CD4-positive, alpha-beta T cell treated with Interleukin-6 at 100 ng/mL for 8 hours (primary cell): ENCODE data around the gene MATK.

Source experiments
- DNase-seq: peaks from one replicate; pipeline ENCODE4 v3.0.0-alpha.2; 2020; ENCODE audit warnings: mixed read lengths, low spot score

MATK gene

DNA sequence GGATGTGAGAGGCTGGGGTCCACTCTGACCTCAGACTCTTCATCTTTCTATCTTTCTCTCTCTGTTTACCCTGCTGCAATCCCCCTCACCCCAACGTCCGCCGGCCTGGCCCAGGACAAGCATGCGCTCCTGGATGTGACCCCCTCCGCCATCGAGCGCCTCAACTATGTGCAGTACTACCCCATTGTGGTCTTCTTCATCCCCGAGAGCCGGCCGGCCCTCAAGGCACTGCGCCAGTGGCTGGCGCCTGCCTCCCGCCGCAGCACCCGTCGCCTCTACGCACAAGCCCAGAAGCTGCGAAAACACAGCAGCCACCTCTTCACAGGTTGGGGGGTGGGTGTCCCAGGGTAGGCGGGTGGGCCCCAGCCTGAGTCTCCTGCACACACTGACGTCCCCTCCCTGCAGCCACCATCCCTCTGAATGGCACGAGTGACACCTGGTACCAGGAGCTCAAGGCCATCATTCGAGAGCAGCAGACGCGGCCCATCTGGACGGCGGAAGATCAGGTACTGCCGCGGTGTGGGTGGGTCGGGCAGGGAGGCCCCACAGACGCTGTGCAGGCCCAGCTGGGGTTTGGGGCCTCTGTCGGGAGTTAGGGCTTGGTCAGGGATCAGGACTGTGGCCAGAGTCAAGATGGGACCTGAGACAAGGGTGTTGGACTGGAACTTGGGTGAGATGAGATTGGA lies 39.7 kb downstream of the MATK start:
- DNase-seq, result no peak

DNA sequence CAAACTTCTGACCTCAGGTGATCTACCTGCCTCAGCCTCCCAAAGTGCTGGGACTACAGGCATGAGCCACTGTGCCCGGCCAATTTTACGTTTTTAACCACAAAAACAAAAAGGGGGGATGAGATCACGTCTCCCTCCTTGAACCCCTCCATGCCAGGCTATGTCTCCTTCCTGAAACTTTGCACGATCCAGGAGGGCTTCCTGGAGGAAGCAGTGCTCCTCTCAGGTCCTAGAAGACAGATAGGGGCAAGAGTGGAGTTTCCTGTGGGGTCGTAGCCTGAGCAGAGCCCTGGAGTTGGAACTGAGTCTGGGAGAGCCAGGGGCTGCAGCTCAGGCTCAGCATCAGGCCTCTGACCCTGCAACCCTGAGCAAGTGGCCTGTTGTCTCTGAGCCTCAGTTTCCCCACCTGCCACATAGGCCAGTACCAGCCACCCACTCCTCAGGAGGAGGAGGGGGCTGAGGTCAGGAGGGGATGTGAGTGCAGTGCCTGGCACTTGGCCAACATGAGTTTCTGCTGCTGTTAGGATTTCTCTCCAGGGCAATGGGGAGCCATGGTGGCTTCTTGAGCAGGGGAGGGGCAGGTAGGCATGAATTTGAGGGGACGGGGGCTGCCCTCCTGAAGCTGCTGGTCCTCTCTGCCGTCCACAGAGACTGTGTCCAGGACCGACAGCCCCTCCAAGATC lies 40.7 kb downstream of the MATK start:
- no peak for DNase-seq

GRCh38 chr19:3743486-3743885 lies 42.7 kb downstream of the MATK start:
- no peak for DNase-seq

DNA sequence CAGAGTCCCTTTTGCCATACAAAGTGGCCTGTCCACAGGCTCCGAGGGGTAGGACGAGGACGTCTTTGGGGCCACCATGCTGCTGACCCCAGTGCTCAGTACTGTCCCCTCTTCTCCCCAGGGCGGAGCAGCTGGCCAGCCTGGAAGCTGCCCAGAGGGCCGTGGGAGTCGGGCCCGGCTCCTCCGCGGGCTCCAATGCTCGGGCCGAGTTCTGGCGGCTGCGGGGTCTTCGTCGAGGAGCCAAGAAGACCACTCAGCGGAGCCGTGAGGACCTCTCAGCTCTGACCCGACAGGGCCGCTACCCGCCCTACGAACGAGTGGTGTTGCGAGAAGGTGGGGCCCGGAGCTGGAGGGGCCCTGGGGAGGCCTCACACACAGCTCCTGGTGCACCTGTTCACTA lies 45.8 kb downstream of the MATK start:
- DNase-seq, result no peak

GRCh38 chr19:3738477-3739220 lies 47.5 kb downstream of the MATK start:
- DNase-seq, result no peak

- DNase-seq, result no peak
These were observed 48.5 kb downstream of the MATK start for GRCh38 chr19:3737487-3738205.

GRCh38 chr19:3736106-3736724 lies 50.0 kb downstream of the MATK start:
- DNase-seq, result no peak

- DNase-seq, result no peak
These were observed 51.9 kb downstream of the MATK start for GRCh38 chr19:3734310-3734600.

DNA sequence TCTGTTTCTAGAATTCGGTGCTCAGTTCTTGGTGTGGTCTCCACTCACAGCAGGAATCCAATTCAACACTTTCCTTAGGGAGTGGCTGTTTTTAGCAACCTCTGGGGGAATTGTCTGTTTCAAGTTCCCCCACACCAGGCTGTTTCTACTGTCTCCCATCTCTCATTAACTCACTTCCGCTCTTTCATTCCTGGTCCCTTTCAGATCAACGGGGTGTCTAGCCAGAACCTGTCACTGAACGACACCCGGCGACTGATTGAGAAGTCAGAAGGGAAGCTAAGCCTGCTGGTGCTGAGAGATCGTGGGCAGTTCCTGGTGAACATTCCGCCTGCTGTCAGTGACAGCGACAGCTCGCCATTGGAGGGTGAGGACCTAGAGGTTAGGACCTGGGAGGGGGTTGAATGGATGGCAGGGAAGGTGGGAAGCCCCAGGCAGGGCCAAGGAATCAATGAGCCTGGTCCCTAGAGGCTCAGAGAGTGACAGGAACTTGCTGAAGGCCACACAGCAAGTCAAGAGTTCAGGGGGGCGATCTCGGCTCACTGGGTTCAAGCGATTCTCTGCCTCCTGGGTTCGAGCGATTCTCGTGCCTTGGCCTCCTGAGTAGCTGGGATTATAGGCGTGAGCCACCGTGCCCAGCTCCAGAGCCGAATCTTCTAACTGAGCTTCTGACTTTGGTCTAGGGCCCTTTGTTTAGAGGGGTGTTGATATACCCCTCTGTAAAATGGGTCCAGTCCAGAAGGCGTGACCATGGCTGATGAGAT lies 52.5 kb downstream of the MATK start:
- no peak for DNase-seq

- DNase-seq, result no peak
These were observed 54.1 kb downstream of the MATK start for GRCh38 chr19:3732108-3732507.

DNA sequence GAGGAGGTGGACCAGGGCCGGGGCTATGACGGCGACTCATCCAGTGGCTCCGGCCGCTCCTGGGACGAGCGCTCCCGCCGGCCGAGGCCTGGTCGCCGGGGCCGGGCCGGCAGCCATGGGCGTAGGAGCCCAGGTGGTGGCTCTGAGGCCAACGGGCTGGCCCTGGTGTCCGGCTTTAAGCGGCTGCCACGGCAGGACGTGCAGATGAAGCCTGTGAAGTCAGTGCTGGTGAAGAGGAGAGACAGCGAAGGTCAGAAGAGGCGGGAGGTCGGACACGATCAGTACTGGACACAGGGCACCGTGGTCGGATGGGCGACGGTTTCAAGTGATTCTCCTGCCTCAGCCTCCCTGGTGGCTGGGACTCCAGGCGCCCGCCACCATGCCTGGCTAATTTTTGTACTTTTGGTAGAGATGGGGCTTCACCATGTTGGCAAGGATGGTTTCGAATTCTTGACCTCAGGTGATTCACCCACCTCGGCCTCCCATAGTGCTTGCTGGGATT lies 55.7 kb downstream of the MATK start:
- DNase-seq, result no peak
